T-helper 2 cell (primary cell): ENCODE results near the gene BCAS3.

ENCODE experiments used
- DNase-seq, 5 experiments: peaks; one replicate each; pipeline versions ENCODE4 v3.0.0 to v3.0.0-alpha.2; 2012 to 2022

Gene BCAS3

DNA sequence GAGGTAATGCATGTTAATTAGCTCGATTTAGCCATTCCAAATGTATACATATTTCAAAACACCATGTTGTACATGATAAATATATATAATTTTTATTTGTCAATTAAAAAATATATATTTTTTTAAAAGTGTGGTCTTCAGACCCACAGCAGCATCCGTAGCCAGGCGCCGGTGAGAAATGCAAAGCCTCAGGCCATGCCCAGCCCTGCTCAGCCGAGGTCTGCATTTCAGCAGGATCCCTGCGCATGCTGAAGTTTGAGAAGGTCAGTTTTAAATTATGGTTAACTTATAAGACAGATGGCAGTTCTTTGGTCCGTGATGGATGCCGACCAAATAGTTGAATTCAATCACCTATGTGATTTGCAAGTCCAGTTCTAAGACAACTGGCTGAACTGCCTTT, 694.0 kb downstream of the BCAS3 start:
- no peak for DNase-seq

DNA sequence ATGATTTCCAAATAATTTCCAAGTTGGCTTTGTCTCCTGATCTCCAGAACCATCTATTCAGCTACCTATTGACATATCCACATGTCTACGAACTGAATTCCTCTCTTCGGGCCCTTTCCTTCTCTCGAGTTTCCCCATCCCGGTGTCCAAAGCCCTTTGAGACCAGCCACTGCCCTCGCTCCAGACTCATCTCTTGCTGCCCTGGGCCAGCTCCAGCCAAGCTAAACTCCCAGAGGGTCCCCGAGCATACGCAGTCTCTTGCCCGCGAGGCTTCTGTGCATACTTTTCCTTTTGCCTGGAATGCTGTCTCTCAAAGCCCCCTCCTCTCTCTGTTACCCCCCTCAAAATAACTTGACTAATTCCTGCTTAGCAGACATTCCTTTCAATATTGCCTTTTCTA, 694.8 kb downstream of the BCAS3 start:
- no peak for DNase-seq

DNA sequence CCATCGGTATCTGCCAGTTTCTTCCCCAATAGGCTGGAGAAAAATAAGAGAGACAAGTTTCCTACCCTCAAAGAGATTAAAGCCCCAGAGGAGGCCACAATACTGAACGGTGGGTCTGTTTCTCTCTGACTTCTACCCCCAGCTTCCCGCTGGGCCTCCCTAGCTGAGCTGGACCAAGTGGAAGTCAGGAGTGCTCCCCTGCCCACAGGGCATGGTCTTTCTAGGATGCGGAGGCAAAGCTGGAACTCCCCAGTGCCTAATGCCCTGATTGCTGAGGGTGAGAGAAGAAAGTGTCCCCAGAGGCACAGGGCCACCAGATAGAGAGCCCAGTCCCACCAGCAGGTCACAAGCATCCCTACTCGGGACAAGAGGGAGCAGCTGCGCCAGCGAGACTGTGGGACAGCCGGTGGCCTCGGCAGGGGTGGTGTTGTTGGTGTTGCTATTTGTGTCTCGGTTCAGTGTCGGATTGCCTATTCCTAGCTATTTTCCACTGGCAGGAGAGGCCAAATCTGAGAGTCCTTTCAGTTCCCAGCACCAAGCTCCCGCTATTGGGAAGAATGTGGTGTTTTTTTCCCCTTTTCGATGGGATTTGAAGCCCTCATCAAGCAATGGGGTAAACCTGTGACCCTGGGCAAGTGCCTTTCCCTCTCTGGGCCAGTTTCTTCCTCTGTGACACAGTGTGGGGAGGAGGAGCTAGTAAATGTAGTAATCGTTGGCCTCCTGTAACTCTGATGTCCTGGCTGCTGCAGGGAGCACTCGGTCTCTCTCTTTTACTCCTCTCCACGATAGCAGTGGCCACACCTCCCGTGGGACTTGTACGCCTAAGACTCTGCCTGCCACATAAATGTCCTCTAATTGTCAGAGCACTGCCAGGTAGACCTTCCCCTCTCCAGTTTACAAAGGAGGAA, 699.5 kb downstream of the BCAS3 start:
- no peak for DNase-seq

DNA sequence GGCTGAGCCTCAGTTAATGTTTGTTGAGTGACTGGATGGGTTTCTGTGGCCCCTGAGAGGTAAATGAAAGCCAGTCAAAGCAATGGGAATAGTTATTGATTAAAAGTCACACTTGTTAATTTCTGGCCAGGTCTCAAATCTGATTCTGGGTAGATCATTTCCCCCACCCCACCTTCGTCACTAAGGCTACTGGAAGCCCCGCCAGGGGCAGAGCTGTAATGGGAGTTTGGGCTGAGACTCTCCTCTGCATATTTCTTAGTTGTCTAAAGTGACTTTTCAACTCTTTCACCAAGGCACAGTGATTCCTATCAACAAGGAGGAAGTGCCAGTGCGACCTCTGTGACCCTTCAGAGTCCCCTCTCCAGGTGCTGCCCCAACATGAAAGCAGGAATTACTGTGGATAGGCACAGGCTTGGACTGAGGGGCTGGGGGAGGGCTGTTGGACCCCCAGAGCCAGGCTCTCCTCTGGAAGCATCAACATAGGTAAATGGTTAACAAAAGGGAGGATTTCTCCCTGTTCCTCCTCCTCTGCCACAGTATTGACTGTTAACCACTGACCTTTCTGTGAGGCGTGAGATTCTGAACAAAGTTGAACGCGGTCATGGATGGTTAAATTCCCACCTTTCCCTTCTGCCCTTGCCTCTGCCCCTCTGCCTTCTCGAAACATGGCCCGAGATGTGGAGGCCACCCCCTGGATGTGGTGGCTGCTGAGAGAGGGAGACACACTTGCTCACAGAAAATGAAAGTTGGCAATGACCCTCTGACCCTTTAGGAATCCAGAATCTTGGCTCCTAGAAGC, 701.2 kb downstream of the BCAS3 start:
- no peak for DNase-seq

DNA sequence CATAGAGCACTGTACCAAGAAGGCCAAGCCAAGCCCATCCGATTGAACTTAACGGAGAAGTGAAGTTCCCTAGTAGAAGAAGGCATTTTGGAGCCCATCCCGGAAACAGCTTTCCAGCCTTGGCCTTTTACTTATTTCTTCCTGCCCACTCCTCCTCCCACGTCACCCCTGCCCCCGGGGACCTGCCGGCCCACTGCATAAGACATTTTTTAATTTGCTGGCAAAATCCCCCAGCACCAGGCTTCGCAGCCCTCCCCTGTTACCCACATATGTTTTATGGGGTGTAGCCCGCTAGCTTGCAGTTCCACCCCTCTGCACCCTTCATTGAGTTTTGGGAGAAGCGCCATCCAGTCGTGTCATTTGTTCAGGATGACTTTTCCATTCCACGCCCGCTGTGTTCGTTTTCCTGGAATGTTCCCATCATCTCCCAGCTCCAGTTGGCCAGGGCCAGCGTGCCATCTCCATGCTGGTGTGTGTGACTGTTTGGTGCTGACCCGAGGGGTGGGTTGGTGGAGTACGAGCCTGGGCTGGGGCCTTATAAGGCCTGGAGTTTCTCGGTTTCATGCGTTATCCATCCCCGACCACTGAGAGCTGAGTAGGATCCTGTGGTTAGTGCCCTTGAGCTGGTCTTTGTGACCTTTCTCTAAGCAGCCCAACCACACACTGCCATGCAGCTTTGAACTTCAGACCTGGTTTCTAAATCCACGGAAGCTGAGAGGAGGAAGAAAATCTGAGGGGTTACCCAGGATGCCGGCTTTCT, 702.0 kb downstream of the BCAS3 start:
- DNase-seq: no peak

DNA sequence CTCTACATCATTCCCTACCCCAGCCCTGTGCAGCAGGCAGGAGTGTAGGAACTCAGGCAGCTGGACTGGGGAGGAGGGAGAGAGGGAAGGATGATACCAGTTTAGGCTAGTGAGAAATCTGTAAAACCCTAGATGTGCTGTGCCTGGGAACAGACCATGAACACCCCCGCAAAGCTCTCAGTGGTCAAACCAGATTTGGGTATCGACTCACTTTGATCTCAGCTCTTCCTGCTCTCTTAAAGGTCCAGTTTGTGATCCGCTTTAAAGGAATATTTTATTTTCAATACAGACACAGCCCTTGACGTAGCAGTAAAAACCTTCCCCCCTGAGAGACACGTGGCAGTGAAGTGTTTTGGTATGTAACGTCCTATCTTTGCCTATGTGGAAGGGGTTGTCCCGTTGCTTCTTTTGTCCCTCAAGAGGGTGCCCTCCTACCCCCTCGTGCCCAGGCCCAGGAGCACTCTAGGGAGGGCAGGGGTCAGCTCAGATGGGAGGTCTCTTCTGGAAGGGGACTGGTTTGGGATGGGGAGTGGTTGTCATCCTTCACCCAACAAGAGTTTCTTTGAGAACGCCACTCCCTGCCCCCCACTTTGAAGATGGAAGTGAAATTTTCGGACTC, 702.7 kb downstream of the BCAS3 start:
- DNase-seq: no peak

DNA sequence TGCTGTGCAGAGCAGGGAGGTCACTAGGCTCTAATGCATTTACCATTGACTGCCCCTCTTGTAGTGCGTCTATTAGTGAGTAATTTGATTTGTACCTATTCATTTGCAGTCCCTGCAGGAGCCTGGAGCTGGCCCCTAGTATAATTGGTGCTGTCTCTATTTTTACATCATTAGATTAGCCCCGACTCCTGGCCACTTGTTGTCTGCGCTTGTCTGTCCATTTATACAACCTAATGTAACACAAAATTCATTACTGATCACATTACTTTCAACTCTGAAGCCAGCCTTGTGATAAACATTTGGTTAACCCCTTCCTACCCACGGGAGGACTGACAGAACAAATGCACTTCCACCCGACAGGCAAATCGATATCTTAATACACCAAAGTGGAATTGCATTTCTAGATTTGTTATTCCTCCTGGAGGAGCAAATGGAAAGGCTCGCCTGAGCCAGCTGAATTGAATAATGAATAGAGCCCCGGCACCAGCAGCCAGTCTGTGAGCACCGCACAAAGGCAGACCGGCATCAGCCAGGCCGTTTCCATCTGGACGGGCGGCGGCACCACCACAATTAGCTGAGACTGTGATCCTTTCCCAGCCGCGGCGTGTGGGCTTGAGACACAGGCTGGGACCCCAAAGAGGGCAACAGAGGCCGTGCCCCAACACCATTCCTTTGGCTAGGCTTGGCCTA, 703.3 kb downstream of the BCAS3 start:
- DNase-seq: no peak

DNA sequence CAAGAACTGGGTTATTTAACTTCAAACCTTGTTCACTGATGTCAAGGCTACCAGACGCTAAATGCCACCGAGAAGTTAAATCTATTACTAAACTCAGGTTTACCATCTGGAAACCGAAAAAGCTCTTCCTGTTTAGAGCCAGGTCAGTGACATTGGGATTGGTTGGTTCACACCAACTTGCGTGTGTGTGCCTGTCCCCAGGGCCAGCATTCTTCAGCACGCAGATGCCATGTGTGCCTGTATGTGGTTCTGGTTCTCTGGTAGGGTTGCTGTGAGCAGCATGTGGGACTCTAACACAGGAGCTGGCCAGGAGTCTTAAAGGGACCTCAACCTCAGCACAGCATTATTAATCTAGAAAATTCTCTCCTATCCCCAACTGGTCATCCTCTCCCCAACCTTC, 703.9 kb downstream of the BCAS3 start:
- no peak for DNase-seq

DNA sequence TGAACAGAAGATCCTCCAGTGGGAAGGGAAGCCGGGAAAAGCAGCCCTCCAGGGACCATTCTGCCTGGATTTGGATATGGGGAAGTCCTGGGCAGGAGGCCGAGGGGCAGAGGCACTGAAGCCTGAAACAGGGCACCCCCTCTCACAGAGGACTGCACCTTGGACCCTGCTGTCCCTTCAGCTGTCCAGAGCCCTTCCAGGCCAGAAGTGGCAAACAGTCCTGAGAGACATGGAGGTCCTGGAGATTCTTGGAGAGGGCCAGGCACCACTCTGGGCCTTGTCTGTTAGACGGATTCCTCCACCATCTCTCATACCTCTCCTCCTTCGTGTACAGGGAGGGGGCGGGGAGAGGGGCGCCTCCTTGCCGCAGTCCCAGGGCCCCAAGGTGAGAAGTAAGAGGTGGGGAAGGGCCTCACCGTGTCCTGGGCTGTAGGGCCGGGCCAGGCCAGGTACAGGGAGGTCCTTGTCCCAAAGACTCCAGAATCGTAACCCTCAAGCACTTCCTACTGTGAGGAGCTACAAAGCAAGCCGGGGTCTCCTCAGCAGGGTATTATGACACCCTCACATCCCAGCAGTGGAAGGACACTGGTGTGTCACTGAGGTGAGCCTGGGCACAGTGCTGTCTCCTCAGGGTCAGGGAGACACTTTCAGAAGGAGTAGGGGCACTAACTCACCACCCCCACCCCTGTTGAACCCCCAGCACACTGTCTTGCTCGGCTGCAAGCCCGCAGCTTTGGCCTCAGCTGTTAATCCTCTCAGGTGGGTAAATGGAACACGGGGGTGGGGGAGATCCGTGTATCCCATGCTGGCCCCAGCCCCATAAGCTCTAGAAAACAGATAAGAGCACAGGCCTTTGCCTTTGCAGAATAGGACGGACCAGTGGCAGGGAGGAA, 705.4 kb downstream of the BCAS3 start:
- no peak for DNase-seq

DNA sequence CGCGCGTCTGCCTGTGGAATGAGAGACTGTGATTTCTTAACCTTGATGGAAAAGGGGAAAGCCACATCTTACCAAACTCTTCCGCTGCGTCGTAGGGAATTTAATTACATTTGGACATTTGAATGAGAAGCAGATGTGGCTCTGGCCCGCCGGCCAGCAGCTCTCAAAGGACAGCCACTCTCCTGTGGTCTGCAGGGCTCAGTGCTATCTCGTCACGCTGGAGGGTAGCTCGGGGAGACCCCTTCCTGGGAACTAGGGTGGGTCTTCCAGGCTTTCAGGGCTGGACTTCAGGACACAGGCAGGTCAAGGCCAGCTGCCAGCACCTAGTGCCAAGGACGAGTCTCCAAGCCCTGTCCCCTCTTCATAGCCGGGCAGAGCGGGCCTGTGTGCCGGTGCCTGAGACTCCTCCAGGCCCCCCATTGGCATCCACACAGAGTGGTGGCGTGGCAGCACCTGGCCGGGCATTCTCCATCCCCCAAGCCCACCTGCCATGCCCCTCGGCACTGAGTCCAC, 706.1 kb downstream of the BCAS3 start:
- DNase-seq: no peak

DNA sequence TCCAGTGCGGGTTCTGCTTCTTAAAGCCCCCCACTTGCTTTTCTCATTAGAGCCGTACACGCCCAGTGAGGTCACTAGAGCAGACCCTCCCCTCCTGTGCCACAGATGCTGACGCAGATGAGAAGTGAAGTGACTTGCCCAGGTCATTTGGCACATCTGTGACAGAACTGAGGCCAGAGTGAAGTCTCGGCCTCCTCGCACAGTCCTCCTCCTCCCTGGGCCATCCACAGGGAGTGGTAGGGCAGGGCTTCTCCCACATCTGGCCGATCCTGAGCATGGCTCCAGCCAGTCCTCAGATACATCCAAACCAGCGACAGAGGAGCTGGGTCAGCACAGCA, 706.7 kb downstream of the BCAS3 start:
- DNase-seq: no peak

DNA sequence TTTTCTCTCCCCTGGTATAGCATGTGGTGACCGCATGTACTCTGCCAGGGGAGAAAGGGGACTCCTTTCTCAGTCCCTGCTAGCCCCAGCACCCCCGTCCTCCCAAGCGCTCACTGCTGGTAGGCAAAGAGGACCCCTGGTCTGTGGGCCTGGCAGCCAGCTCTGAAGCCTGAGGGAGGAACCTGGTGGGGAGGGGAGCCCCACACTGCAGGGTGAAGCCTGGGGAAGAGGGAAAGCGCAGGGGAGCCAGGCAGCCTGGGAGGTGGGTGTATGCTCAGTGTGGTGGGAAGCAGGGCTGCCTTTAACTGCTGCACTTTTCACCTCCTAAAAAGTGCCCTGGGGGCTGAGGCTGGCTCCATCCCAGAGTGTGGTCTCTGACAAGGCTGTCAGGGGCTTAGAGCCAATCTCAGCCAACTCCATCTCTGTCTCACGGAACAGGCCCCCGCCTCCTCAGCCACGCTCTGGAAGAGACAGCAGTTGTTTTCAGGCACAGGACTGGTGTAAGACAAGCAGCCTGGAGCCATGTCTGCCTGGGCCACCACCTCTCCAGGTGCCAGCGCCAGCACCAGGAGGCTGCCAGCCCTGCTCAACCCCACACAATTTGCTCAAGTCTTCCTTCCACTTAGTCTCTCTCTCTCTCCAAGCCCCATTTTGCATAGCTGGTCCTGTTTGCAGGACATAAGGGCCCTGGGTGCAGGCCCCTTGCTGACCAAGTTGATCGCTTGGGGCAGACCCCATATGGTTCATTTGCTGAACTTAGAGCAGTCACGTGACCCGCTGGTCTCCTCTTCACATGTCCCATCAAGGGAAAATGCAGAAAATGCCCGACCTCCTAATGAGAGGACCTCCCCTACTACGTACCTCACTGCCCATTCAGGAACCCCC, 707.3 kb downstream of the BCAS3 start:
- DNase-seq: no peak

DNA sequence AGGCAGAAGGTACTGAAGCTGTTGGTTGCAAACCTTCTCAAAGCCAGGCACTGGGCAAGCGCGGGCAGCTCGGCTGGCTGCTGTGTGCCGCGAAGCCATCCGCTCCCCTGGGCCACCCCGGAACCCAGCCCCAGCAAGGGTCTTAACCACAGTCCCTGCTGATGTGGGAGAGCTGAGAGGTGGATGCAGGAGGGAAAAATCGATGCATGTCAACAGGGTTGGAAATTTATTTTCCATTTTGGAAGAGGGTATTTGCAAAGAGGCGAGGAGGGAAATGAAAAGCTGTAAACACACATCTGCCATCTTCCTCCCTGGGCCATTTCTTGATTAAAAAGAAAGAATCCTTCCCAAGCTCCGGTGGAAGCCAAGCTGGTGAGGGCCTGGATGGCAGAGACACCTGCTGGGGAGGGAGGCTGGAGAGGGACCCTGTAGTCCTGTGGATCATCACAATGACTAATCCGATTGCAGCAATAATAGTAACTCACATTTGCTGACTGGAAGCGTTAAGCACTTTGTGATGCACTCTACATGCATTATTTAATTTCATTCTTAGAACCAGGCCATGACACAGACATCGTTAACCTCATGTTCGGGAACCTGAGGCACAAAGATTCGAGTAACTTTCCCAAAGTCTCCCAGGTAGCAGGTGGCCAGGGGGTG, 708.1 kb downstream of the BCAS3 start:
- DNase-seq: no peak

DNA sequence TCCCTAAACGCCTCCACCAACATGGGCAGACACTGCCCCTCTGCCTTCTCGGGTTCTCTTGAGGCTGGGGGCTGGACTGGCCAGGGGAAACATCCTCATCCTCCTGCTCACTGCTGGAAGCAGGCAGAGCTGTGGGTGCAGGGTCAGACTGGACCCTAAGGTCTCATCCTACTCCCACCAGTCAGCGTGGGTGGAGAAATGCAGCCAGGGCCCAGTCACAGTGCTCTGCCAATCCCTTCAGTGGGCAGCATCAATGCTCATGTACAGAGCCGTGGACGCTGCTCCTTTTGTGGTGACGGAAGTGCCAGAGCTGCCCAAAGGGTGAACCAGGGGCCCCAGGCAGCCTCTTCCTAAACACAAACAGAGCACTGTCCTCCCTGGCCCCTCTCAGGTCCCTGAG, 708.6 kb downstream of the BCAS3 start:
- DNase-seq: no peak

DNA sequence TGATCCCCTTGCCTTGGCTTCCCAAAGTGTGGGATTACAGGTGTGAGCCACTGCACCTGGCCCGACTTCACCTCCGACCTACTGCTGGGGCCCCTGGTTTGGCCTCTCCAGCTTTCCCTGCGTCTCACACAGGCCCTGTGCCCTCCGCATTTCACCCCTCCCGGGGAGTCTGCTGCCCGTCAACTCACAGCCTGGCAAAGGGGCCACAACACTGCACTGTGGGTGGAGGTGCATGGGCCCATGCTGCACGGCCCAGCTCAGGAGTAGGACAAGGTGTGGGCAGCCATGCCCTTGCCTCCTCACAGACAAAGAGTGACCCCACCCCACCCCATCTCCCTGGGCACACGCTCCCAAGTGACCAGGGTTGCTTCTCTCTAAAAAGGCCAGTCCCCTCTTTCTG, 709.4 kb downstream of the BCAS3 start:
- DNase-seq: no peak

DNA sequence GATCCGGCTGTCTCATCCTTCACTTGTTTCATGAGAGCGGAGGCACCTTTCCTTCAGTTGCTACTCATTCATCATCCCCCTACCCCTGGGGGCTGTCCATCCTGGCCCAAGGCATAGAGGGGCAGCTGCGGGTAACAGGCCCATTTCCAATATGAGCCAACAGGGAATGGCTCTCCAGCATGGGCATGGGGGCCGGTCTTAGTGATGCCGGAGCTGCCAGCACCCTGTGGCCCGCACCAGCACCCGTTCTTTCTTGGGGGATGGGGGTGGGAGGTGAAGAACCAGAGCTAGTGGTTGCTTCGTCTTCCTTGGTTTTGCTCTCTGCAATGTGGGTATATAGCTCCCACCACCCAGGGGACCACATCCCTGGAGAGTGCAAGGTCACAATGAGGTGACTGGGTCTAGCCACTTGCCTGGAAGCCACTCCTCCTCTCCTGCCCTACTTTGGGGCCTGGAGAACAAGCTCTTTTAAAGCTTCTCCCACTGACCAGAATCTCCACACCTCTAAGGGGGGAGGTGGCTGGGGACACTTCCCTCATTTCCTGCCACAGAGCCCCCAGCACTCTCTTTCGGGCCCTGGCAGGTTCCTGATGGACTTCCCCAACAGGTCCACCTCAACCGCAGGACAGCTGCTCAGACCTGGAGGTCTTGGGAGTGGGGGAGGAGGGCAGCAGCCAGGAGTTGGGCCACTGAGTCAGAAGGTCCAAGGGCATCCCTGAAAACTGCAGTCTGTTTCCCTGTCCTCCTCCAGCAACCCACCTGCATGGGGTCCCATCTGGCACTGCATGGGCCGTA, 710.1 kb downstream of the BCAS3 start:
- DNase-seq: no peak

DNA sequence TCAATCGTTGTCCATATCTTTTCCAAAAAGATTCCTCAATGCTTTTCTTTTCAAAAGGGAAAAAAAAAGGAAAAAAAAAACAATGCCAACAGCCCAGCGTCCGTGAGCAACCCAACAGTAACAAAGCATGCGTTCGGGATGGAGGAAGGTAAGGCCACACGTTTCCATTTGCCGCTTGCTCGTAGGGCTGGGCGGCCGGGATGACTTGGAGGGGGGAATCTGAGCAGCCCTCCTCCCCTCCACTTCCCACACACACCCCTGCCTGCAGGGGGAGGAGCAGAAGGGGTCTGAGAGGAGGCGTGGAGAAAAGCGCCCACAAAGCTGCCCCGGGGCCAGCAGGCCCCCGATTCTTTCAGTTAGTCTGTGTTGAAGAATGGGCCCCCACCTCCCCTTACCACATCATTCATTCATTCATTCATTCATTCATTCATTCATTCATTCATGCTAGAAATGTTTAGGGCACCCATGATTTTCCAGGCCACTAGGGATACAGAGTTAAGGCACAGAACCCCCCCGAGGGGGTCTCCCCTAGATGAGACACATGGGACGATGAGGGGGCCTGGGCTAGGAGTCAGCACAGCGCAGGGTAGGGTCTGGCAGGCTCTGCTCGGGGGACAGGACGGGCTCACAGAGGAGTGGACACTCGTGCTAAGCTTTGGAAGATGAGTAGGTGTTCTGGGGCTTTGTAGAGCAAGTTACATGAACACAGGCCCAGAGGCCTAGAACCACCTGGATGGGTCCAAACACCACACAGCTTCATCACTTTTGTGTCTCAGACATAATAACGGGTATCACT, 711.1 kb downstream of the BCAS3 start:
- no peak for DNase-seq
